ENCODE measurements around the gene WDFY1.

The WDFY1 gene

DNA sequence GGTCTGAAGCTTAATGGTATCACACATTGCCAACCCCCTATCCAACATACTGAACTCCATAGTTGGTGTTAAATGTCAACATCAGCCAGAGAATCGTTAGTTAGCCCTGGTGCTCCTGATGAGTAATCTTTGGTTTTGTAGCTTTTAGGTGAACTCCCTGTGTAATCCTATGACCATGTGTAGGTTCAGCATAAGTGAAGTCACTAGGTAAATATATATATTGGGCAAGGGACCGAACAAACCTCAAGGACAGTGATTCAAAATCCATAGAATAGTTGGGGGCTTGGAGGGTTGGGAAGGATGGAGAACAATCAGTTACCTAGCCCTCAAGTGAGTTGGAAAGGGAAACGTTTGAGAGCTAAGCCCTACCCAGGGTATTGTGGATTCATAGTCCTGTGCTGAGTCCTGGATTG, 91.7 kb downstream of the WDFY1 start:
- DNase-seq = no peak

DNA sequence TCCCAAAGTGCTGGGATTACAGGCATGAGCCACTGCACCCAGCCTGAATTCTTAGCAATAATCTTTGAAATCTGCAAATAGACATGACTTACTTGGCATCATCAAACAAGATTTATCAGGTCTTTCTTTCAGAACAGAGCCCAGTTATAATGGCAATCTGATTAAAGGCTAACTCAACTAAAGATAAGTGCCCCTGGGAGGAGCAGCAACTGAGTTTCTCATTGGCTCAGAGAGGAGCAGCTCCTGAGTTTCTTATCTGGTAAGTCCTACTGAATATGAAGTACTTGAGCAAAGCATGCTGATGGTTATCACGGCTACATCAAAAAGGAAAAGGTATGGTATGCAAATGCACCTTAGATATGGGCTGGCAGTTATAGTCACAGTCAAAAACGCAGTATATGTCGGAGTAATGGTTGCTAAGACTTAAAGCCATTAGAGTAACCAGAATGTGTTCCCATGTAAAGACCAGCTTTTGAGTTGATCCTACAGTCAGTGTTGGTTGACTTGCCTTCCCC, 92.8 kb downstream of the WDFY1 start:
- no peak for DNase-seq

DNA sequence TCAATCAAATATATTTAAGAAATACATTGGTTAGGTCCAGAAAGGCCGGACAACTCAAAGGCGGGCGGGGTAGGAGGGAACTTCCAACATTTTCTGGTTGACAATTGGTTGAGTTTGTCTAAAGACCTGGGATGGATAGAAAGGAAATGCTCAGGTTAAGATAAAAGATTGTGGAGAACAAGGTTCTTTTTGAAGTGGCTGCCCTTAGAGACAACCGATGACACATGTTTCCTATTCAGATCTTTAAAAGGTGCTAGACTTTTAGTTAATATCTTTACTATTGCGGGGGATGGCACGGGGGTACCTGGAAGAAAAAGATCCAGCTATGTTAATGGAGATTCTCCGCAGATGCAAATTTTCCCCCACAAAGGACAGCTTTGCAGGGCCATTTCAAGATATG, 97.7 kb downstream of the WDFY1 start:
- no peak for DNase-seq

DNA sequence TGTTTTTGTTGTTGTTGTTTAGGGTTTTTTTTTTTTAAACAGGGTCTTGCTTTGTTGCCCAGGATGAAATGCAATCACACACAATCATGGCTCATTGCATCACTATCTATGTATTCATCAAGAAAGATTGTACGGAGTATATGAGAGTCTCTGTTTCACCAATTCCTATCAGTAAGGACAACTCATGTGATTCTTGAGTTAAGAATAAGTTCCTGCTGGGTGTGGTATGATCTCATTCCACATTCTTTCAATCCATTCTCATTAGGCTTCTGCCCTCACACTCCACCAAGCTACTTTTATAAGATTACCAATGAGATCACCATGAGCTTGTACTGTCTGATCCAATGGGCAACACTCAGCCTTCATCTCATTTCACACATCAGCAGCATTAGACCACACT, 98.6 kb downstream of the WDFY1 start:
- no peak for DNase-seq

DNA sequence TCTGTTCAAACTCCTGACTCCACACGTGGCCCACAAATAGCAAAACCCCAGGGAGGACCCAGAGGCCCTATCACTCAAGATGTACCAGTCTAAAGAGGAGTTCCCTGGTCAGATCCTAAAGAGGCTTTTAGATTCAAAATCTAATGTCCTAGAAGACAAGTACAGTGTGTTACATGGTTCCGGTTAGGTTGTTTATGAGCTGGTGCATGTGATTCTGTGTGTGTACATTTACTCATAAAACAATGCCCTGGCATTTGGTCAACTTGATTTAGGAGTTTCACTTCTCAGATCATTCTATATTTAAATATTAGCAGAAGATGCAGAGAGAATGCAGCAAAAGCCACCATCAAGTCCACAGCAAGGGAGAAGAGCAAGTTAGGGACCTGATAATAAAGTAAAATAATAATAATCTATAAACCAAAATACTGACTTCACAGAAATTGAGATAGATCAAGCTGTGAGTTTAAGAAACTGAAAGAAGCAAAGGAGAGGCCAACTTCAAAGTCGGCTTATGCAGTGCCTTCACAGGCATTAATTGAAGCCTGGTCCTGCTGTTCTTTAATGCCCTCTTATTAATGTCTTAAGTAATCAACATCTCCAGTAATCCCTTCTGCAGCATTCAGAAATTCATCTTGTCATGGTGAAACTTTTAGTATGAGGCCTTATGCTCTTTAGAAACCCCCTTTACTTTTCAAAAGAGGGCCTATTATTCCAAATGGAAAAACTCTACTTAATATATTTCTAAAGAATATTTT, 103.5 kb downstream of the WDFY1 start:
- DNase-seq = no peak

DNA sequence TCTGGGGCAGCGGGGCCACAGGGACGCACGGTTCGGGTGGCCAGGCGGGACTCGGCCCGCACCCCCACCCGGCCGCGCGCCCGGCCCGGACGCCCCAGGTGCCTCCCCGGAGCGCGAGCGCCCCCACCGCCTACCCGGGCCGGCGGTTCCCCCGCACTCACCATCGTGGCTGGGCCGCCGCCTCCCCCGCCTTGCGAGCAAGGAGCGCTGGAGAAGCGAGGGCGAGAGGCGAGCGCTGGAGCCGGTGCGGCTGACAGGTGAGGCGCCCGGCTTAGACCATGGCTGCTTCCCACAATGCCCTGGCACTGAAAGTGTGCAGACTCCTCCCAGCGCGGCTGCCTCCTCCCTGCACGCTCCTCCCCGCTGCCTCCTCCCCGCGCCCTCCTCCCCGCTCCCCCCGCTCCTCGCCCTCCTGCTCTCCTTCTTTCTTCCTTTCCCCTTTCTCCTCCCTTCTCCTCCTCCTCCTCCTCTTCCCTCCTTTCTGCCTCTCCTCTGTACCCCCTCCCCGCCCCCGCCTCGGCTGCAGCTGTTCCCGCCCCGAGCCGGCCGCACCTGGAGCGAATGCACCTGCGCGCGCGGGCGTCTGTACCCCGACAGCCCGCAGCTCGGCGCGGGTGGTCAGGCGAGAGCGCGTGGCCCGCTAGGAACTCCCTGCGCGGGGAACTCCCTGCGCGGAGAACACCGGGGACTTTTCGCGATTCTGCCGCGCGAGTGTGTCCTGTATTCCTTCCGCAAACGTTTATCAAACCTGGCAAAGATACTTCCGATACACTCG, 107.7 kb downstream of the WDFY1 start, which contains the start of gene AP1S3:
Gene AP1S3, minus strand, starts transcription at position 296 of the 775 bp plus-strand sequence. Its CDS starts 132 bp downstream, at position 164.
- peak; percentile 33 for DNase-seq

DNA sequence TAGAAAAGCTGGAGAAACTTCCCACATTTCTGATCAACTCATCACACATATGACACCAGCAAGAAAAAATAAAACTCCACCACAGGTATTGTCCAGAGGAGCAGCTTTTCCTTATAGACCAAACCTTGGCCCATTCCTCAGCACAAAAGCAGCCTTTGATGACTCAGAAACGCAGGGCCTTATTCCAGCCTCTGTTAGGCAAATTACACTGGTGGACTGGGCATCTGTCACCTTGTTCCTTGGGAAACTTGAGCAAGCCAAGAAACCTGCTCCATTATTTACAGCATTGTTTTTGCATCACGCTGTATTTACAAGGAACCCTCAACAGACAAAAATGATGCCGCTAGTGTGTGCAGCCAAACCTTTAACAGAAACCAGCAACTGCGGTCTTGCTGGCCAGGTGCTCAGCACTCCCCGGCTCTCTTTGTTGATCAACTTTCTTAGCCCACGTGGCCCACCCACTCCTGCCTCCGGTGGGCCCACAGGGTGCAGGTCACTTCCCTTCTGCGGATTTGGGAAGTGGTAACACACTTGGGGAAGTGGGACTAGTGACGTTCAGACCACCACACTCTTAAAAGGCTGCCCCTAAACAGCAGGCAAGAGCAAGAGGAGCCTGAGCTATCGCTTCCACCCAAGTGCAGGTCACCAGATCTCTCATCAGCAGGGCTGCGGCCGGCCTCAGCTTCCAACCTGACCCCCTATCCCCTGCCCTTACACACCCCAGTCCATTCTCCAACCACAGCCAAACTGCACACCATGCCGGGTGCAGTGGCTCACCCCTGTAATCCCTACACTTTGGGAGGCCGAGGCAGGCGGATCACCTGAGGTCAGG, 109.2 kb downstream of the WDFY1 start:
- DNase-seq = no peak

DNA sequence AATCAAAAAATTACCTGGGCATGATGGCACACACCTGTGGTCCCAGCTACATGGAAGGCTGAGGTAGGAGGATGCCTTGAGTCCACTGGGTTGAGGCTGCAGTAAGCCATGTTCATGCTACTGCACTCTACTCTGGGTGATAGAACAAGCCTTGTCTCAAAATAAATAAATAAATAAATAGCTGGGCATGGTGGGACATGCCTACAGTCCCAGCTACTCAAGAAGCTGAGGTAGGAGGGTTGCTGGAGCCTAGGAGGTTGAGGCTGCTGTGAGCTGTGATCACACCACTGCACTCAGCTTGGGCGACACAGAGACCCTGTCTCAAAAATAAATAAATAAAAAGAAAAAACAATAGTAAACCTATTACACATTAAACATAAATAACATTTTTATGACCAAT, 110.7 kb downstream of the WDFY1 start:
- DNase-seq = no peak

DNA sequence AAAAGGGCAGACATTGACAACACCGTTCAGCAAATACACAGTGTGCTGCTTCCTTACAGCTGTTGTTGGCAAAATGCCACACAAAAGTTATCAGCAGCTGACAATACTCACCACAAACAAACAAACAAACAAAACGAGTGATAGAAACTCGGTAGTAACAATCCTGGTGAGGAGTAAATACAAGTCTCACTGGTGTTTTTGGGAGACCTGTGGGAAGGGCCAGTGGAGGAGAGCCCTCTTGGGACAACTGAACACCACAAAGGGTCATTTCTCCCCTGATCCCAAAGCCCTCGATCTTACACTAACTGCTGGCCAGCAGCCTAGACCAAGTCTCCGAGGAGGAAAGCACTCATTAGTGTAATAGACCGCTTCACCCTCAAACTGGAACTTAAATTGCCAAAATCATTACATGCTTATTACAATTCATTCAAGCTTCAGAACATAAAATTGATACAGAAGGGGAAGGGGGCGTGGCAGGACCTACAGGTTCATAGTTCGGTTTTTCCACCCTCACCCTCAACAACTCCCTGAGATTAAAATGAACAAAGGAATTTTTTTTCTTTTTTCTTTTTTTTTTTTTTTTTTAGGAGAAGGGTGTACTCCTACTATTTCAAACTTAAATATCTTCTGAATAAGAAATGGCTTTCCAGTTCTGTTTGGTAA, 112.8 kb downstream of the WDFY1 start:
- no peak for DNase-seq

DNA sequence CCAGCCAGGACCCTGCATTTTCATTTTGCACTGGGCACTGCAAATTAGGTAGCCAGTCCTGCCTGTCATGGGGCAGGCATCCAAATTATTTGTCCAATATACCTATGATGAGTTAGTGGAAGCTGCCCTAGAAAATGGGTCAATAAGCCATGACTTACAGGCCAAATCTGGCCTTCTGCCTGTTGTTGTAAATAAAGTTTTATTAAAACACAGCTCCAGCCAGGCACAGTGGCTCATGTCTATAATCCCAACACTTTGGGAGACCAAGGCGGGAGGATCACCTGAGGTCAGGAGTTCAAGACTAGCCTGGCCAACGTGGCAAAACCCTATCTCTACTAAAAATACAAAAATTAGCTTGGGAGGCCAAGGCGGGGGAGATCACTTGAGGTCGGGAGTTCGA, 116.0 kb downstream of the WDFY1 start:
- DNase-seq = no peak

DNA sequence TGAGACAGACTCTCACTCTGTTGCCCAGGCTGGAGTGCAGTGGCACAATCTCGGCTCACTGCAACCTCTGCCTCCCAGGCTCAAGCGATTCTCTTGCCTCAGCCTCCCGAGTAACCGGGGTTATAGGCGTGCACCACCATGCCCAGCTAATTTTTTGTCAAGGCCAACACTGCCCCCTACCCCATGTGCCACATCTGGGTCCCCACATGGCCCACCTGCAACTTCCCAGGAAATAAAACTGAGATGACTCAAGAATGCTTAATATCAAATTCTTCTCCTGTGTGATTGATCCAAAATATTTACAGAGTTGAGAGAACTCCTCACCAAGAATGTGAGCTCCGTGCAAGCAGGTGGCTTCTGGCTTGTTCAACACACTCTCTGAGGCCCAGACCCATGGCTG, 116.8 kb downstream of the WDFY1 start:
- DNase-seq = no peak

DNA sequence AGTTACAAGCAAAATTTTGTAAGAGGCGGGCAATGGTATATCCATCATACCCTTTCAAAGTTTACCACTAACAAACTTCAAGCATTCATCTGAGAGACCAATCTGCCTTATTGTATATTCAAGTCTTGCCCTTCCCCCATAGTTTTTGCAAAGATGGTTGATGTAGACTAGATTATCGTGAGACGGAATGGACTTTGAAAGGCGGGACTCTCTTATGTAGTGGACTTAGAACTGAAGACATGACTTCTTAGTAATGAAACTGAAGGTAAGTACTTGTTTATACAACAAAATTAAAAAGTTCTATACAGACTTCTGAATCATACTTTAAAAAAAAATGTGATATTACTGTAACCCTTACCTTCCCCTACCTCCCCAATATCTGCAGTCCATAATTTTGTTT, 118.1 kb downstream of the WDFY1 start:
- no peak for DNase-seq
